Esophagus mucosa (tissue), 1 donor: ENCODE measurements around the gene SCLT1. TPM values are rescaled to one million over a fixed set of nuclear protein-coding genes. Genes with fewer than 3 reads are reported as not detected.

Source experiments
- ATAC-seq: fragments of 200-7000 bp; cut with Tn5 transposase; one replicate; pipeline ENCODE4 v1.9.1; 2020
- total RNA-seq: library from RNA; stranded (reverse); gene quantifications from one replicate; pipeline ENCODE4 v1.2.4, GENCODE V29; 2023
- donor health status: DM: yes; HTN: yes; CAD: no.

The SCLT1 gene
- total RNA-seq, 1 donor from 2014 or later, result 9.5 TPM

DNA sequence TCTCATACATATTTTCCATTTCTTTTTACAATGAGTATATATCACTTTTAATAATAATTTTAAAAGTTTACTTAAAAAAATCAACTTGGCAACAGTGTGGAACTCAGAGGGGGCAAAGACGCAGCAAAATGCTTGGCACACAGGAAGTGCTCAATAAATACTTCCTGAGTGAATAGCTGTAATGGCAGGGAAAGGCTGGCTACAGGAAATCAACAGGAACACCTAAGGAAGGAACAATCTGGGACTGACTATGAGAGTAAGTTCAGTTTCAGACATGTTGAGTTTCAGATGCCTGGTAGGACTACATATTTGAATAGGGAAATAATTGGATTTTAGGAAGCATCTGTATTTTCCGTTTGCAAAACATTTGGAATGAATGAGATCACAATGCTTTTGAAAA, 137.6 kb downstream of the SCLT1 start:
- ATAC-seq, result no peak

DNA sequence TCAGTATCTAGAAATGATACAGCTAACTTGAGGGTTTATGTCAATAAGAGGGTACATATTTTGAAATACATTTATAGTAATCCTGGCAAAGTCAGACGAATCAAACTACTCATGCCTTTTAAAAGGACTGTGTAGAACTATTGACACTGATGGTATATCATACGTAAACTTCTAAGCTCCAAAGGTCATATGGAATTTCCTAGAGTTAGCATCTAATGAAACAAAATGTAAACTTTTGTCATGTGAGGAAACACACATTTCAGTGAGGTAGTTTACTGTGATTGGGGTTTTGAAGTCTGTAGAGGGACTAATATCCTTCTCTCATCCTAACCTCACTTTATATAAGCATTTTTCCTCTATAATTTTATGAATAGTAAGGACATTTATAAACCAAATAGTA, 138.4 kb downstream of the SCLT1 start:
- ATAC-seq, result no peak

DNA sequence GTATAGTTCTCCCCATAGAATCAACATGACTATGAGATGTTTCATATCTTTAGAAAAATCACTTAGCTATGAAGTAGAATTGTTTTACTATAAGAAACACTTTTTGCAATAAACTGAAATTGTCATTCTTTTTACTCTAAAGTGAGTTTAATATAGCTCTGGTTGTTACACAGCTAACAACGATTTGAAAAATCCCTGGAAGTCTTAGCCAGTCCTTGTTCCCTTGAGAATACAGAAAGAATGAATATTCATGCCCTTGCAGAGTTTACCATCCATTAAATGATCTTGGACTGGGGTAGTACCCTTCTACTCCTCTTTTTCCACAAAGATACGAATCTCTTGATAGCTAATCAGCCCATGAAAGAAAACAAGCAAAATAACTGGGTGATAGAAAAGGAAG, 142.0 kb downstream of the SCLT1 start:
- no peak for ATAC-seq

DNA sequence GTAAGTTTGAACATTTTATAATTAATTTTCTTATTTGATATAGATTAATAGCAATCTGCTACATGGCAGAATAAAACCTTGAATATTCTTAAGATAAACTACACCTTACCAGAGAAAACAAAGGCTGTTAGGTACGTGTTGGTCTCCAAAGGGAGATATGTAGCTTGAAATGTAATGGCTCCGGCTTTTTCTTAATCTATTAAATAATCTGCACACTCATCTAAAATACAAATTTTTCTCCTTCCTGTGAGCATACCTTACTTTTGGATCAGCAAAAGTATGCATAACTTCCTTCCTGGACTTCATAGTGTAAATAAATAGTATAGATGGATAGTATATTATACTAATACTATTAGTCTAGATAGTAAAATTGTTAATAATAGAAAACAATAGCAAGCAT, 142.5 kb downstream of the SCLT1 start:
- no peak for ATAC-seq

DNA sequence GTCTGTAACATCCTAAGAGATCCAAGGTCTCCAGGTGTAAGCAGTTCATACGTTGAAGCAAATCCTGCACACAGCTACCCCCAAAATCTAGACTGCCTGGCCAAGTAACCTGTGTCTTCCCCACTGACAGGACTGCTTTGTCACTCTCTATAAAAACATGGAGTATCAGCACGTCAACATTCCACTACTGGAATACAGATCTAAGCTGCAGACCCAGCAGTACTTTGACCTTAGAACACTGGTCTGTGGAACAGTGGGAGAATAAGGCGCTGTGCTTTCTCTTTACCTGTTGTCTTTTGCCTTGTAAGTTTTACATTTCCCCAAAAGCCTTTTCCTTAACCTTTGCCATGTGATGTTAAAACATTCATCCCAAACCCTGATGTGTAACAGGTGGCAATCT, 146.4 kb downstream of the SCLT1 start:
- no peak for ATAC-seq

DNA sequence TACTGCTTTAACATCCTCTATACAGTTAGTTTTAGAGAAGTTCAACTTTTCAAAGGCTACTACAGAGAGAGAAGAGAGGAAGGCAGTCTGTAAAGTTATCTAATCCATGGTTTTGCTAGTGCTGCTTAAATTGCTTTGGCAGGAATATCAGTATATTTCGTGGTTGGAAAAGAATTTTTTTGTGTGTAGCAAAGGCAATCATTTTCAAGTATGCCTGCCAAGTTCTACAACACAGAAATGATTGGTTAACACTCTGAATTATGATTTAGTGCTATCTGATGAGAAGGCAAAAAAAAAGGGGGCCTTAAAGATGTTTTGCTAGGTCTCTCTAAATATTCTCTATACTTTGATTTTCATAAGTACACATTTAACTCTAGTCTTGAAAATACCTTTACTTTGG, 150.7 kb downstream of the SCLT1 start:
- no peak for ATAC-seq

DNA sequence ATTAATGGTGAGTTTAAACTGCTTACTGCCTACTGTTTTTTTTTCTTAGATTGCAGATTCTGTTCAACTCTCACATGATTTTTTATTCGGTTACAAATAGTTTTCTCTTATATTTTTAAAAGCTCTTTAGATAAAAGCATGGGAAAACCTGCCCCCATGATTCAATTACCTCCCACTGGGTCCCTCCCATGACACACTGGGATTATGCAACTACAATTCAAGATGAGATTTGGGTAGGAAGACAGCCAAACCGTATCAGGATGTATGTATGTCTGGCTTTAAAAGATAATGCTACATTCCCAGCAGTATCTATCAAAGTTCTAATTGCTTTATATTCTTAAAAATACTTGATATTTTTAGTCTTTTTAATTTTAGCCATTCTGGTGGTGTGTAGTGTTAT, 152.4 kb downstream of the SCLT1 start:
- no peak for ATAC-seq

DNA sequence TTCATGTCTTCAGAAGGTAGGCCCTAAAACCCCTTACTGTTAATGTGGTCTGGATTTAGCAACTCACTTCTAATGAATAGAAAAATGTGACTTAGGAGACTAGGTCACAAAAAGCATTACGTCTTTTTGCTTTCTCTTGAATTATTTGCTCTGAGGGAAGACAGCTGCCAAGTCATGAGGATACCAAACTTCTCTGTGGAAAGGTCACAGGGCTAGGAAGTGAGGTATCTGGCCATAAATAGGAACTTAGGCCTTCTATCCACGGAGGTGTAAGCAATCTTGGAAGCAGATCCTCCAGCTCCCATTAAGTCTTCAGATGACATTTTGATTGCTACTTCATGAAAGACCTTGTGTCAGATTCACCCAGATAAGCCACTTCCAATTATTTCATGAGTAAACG, 163.3 kb downstream of the SCLT1 start:
- no peak for ATAC-seq

DNA sequence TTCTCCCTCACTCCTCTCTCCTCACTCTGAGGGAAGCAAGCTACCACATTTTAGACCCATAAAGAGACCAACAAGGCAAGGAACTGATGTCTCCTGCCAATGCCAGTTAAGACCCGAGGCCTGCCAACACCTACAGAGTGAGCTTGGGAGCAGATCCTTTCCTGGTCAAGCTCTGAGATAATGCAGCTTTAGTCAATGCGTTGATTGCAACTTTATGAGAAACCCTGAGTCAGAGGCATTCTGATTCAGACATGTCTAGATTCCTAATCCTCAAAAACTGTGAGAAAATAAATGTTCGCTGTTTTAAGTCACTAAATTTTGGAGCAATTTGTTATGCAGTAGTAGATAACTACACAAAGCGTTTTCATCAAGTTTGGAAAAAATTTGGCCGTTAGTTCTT, 168.4 kb downstream of the SCLT1 start:
- peak; percentile 65 for ATAC-seq

DNA sequence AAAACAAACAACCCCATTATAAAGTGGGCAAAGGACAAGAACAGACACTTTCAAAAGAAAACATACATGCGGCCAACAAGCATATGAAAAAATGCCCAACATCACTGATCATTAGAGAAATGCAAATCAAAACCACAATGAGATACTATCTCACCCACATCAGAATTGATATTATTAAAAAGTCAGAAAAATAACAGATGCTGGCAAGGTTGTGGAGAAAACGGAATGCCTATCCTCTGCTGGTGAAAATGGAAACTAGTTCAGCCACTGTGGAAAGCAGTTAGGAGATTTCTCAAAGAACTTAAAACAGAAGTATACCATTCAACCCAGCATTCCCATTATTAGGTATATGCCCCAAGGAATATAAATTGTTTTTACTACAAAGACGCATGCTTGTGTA, 171.4 kb downstream of the SCLT1 start:
- ATAC-seq, result no peak

DNA sequence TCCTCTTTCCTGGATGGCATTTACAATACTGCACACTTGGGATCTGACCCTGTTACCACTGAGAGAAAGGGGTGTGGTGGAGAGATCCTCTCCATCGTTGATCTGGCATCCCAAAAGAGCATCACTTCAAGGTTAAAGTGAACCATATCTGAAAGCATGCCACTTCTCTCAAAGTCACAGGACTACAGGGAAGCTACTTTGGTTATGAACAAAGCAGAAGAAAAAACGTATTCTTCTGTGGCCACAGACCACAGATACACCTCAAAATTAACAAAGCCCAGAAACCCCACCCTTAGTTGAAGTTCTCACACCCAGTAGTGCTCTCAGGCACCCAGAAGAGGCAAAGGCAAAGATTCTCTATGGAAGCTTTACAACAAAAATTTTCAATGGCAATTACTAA, 175.6 kb downstream of the SCLT1 start:
- no peak for ATAC-seq

DNA sequence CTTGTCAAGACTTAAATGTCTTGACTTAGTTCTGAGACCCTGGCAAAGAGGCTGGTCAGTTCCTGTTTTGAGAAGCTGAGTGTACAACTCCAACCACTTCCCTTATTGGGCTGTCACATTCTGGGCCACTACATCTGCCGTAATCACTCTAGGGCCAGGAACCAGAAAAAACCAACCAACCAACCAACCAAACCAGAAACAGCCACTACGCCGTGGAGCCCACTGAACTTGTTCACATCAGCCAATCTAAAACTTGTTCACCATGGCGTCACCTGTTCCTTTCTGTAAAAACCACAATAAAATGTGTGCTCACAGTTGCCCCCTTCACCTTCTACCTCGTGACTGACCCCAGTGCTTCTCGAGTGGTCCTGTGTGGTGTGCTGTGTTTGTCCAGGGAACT, 176.5 kb downstream of the SCLT1 start:
- peak; percentile 51 for ATAC-seq

DNA sequence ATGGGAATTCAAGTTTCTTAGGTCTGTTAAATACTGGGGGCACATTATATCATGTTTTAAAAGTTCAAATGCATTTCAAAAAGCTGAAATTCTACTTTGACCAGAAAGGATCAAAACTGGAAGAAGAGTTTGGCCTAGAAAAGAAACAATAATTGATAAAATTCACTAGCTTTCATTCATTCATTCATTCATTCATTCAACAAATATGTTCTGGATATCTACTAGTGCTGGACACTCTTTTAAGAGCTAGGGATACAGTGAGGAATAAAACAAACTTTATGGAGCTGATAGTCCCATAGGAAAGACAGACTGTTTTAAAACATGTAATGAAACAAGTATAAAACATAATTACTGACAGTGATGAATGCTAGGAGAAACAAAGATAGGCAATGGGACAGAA, 177.8 kb downstream of the SCLT1 start:
- ATAC-seq, result no peak

DNA sequence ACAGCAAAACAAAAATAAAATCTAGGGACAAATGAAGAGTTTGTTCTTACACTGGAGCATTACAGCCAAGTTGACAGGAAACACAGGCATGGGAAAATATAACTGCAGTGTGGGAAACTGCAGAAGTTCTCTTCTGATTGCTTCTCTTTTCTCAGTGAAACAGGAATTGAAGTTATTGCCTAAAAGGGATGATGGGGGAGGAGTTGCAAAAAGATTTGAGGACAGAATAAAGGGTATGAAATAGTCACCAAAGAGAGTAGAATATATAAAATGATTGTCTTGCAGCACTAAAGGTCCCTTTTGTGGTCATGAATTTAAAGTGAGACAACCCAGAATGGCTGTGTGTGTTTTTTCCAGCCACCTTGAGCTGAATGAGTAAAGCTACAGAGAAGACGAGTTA, 180.1 kb downstream of the SCLT1 start:
- ATAC-seq, result no peak

DNA sequence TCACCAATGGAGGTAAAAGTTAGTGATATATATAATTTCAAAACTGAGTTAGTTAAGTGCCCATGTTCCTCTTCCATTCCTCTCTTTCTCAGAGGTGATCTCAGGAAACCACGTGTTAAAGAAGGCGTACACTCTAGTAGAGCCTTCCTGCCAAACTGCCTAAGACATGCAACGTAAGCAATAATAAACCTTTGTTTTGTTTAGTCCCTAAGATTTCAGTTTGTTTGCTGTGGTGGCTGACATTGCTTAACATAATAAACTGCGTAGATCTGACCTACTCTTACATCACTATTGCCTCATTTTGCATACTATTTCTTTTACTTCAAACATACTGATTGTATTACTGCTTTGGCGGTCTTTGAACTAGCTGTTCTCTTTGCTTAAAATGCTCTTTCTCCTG, 184.6 kb downstream of the SCLT1 start:
- ATAC-seq, result peak; percentile 72

DNA sequence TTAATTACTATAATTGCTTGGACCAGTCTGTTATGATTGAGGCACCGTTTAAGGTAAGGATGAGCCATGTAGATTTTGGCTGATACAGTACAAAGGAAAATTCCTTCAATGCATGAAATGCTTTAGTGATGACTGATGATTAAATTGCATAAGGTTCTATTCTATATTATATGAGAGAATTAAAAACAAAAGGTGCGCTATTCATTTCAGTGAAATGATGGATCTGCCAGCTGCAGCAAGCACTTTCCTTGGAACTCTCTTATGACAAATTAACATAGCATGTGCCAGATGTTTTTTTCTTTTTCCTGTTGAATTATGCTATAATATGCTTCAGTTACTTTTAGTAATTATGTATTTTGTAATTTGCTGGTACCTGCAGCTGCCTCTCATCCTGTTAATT, 185.4 kb downstream of the SCLT1 start:
- ATAC-seq, result peak; percentile 46

DNA sequence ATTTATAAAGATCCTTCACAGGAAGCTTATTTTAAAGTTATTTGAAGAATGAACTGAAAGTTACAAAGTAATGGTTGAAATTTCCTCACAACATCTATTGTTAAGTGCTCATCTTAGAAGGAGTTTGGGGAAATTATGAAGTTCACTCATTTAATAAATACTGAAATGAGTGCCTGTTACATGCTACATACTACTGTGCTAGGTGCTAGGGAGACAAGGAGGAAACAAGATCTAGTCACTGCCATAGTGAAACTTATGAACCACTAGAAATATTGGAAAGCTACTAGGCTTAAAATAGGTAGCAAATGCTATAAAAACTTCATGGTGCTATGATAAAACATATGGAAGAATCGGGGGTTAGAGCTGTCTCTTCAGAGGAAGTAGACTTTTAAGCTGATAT, 186.8 kb downstream of the SCLT1 start:
- no peak for ATAC-seq

DNA sequence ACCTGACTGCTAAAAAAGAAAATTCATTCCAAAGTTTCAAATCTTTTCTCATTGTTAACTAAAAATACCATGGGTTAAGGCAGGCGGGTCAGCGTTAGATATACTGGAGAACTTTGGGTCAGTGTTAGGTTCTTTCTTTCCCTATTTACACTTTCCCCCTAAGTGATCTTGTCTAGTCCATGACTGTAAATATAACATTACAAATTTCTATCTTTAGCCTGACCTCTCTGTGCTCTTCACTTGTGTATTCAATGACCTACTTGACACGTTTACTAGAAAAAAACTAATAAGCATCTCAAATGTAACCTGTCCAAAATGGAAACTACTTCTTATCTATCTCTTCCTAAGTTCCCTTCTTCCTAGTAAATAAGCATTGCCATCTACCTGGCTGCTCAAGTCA, 188.5 kb downstream of the SCLT1 start:
- no peak for ATAC-seq

DNA sequence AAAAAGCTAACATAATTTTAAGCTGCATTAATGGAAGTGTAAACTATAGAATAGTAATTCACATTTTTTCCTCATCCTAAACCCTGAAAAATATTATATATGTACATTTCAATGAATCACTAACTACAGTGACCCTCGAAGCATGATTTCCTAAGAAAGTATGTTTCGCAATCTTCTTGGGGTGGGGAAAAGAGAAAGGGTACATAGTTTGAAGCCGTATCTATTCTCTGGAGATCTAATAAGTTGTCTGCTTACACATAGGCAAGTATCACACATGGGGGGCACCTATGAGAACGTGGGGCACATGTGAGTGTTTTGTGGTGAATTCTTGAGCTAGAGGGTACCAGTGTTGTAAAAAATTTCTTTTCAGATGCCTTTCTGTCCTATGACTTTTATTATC, 212.7 kb downstream of the SCLT1 start:
- ATAC-seq, result no peak

DNA sequence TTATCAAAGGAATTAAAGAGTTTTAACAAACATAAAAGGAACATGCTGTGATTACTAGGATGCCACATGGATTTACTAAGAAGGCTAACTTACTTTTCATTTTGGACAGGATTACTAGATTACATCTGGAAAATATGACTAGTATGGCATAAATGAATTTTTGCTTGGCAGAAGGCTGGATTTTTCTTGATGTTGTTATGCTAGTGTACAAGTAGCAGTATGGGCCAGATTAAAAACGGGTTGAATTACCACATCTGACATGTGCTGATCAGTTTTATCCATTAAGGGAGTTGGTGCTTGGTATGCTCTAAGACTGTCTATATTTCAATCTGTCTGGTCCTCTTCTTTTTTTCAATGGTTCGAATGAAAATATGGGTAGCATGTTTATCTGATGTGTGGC, 213.4 kb downstream of the SCLT1 start:
- ATAC-seq, result no peak

DNA sequence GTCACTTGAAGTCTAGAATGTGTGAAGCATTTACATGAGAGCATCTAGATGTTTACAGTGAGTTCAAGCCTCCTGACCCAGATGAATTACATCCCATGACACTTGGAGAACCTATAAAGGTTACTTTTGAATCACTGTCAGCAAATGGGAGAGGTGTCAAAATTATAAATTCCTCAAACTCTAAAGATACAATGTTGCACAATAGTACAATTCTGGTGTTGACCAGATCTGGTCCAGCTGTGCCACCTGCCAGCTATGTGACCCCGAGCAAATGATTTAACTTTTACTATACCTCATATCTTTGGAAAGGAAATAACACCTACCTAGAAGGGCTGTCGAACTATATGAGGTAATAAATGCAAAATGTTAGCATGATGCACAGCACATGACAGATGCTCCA, 214.1 kb downstream of the SCLT1 start:
- no peak for ATAC-seq

DNA sequence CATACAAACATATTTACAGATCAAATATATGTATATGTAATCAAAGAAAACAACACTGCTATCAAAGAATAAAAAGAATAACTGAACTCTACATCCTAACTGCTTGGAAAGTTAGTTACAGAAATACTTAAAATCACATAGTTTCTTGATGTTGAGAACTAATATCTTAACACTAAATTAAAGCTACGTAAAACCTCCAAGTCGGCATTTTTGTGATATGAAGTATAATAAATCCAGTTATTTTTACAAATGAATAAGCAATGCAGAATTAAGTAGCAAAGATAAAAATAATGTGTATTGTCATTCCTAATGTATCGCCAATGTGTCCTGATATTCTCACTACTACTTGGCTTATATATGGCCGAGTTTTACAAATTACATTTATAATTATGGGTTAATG, 215.4 kb downstream of the SCLT1 start:
- ATAC-seq, result no peak

DNA sequence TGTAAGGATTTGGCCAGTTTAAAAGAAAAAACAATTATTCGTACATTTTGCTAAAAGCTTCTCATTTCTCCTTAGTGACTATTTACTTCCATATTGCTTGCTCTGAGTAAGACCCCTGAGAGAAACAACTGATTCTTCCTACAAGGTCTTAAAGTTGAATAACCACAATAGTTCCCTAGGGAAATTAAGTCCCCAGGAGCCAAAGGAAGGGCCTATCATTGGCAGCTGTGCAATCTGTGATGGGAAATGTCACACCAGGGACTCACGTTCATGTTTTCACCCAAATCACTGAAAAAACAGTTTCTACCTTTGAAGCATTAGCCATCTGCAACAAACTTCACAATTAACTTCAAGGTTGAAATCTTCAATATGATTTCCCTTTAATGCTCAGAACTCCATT, 217.1 kb downstream of the SCLT1 start:
- ATAC-seq, result no peak

DNA sequence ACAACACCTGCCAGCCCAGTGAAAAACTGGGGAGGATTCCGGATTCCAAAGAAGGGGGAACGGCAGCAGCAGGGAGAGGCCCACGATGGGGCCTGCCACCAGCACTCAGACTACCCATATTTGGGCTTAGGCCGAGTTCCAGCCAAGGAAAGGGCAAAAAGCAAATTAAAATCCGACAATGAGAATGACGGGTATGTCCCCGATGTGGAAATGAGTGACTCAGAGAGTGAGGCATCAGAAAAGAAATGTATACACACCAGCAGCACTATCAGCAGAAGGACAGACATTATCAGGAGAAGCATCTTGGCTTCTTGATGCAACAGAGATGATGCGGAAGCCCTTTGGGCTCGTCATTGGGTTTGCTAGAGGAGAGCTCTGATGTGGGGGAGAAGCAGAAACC, 221.4 kb downstream of the SCLT1 start:
- no peak for ATAC-seq

DNA sequence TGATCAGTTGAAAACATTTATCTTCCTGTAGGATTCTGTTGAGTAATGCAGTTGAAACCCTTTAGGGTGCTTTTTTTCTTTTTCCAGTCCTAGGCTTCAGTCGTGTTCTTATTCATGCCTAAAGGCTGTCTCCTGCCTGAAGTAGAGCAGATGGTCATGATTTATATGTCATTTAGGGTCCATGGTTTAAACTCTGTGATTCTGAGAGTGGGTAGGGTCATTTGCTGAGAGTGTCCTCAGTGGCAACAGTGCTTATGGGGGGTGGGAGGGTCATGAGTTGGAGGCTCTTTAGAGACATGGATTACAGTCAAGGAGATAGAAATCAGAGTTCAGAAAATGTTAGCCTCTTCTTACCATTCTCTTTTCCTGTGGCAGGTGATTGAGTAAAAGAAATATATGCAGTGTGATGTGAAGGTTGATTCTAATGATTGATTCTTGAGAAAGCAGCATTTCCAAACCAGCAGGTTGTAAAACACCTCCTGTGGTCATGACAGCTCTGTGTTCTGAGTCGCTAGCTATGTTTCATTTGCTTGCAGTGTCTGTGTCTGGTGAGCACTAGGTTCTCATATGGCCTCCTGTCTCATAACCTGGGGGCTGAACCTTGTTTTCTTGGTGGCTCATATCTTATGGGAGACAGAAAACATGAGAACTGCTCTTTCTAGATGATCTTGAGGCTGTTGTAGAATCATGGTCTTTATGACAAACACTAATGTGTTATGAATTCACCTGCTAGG, 223.4 kb downstream of the SCLT1 start:
- ATAC-seq, result no peak
